C4-2B (cell line): ENCODE results near the gene STARD3NL.

Experiments used
- H3K27ac ChIP-seq: fragments of 450-650 bp; 2 replicates; pipeline ENCODE4 v1.5.1; 2017
- TF ChIP-seq, protein P1 (sequence below): fragments of 450-650 bp; conservative IDR thresholded peaks from 2 replicates; pipeline ENCODE4 v1.5.1; 2017; ENCODE audit warnings: mild to moderate bottlenecking

Gene STARD3NL

DNA sequence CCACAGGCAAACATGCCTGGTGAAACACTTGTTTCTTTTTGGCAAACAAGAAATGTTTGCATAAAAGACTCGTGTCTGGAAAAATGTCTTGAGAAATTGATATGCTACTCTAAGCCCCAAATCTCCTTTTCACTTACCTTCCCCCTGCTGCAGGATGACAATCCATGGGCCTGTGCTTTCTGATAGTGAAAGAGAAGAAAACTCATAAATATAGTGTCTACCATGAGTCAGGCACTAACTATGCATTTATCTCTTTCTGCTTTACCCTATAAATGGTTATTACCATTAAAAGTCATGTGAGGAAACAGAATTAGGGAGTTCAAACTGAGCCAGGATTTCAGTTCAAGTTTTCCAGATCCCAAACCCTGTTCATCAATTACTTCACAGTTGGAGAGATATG is 102.0 kb downstream of the STARD3NL start:
- H3K27ac ChIP-seq: no peak overlapping the region
- TF ChIP-seq, protein P1, sequence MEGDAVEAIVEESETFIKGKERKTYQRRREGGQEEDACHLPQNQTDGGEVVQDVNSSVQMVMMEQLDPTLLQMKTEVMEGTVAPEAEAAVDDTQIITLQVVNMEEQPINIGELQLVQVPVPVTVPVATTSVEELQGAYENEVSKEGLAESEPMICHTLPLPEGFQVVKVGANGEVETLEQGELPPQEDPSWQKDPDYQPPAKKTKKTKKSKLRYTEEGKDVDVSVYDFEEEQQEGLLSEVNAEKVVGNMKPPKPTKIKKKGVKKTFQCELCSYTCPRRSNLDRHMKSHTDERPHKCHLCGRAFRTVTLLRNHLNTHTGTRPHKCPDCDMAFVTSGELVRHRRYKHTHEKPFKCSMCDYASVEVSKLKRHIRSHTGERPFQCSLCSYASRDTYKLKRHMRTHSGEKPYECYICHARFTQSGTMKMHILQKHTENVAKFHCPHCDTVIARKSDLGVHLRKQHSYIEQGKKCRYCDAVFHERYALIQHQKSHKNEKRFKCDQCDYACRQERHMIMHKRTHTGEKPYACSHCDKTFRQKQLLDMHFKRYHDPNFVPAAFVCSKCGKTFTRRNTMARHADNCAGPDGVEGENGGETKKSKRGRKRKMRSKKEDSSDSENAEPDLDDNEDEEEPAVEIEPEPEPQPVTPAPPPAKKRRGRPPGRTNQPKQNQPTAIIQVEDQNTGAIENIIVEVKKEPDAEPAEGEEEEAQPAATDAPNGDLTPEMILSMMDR: no peak
